Fibroblast of peridontal ligament (primary cell): Measurements from ENCODE around the gene TEPSIN.
"Not testable (repeated sequence)": the region's sequence is repeated elsewhere in the genome, so short reads cannot be mapped to it uniquely, and the experiment has no call there.

Source experiments
- DNase-seq: peaks from one replicate; pipeline ENCODE4 v3.0.0-alpha.2; 2010; ENCODE audit errors: extremely low read depth

The TEPSIN gene

DNA sequence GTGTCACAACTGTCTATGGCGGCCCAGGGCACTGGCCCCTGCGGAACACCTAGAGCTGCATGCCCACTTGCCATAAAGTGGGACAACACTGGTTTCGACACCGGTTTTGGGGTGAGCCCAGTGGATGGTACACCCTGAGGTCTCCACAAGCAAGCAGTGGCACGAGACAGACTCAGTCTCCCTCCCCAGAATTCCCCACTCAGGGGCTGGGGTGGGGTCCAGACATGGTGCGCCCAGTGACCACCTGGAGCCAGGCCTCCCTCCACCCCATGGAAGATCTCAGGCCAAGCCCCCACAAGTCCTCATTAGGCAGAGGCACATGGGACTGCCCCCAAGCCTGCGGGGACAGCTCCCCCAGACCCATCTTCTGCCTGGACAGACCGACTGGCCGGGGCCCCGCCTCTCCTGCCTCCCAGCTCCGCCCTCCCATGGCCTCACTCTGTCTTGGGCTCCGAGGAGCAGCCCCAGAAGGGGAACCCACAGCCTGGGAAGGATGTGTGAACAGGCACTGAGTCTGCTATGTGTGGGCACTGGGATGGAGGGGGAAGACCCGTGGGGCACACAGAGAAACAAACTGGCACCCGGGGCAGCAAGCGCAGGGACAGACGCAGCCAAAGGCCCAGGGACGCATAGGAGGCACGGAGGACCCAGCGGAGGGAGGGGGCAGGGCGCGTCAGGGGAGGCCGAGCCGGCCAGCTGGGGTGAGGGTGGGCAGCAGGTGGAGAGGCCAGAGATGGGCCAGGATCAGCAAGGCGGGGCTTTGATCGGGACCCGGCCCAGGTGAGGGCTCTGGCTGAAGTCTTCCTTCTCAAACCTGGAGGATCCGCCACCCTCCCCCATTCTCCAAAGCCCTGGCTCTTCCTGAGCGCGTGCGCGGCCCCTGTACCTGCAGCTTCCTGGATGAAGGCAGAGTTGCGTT lies 2.8 kb downstream of the TEPSIN start:
- DNase-seq, result no peak

DNA sequence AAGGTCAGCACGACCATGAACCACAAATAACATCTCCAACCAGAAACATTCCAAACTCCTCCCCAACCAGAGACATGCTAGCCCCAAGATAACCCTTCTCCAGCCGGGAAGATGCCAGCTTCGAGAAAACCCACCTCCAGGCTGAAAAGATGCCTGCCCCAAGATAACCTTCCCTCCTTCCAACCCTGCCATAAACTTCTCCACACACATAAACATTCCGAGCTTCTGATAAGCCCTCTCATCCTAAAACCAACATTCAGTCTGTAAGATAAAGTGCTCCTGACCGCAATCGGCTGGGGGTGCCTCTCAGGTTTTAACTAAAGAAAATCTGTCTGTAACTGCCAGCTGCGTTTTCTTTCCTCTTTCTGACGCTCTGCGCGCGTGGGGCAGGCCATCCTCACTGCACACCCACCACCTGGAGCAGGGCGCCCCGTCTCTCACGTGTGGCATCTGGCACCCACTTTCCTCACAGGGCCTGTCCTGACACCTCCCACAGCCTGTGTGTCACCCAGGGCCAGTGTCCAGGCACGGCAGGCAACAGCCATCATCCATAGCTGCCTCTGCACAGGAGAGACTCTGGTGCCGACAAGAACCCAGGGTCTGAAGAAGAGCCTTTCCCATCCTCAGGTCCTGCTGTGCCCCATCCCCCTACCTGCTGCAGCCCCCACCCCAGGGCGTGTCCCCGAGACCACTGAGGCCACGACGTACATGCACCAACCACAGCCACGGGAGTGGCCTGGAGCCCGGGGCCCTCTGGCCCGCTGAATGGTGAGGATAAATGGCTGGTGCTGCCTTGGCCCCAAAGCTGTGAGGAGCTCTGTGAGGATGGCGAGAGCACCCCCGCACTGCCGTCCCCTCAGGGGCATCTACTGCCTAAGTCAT lies 3.7 kb downstream of the TEPSIN start:
- no peak for DNase-seq

DNA sequence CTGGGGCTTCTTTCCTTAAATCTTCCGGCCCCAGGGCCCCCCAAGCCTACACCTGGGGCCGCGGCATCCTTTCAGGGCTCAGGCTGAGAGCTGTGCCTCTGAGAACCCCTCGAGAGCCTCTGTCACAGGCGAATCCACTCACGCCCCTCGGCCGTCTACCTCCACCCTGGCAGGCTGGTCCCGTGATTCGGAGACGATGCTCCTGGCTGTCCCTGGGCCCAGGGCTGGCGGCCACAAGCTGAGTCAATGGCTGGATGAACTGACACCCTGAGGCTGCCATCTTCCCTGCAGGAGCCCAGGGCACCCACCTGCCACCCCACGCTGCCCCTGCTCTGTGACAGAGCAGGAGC lies 4.4 kb downstream of the TEPSIN start:
- DNase-seq, result no peak

DNA sequence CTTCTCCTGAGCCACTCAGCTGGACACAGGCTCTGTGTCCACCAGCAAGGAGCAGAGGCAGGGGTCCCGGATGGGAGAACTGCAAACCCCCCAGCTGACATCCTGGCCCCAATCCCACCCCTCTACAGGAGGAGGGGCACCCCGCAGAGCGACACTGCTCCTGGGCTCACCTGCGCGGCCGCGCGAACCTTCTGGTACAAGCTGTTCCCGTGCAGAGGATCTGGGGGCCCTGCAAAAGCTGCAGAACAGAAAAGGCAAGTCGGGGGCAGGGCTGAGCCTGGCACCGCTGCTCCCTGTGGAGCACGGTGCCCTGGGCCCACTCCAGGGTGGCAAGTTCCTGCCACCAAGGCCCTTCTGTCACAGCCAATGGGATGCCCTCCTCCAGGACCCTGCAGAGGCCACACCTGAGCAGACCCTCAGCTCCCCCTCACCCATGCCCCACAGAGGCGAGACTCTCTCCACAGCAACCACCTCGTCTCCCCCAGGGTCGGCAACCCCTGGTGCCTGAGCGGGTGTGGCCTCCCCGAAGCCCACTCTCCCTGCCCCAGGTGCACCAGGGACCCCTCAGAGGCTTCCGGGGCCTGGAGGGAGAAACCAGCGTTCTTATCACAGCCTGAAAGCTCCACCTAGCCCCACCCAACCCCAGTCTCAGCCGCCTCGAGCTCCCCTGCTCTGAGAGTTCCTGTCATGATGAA lies 4.9 kb downstream of the TEPSIN start:
- DNase-seq, result no peak

DNA sequence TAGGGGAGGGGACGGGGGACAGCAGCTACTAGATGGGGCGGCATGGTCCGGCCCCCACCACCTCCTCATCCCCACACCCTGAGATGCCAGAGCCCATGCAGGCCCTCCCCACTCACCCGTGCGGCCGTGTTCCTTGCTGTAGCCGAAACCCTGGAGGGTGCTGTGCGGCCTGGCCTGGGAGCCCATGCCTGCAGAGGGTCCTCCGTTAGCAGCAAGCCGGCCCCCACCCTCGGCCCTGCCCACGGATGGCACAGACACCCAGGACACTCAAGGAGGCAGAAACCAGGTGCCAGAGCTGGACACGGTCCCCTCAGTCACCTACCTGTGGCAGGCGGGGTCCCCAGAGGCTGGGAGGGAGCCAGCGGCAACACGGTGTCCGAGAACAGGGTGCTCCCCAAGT lies 5.5 kb downstream of the TEPSIN start:
- no peak for DNase-seq

GRCh38 chr17:81232616-81233241 lies 6.1 kb downstream of the TEPSIN start:
- DNase-seq, result no peak

- DNase-seq, result no peak
These were observed 6.9 kb downstream of the TEPSIN start for GRCh38 chr17:81231766-81232581.

DNA sequence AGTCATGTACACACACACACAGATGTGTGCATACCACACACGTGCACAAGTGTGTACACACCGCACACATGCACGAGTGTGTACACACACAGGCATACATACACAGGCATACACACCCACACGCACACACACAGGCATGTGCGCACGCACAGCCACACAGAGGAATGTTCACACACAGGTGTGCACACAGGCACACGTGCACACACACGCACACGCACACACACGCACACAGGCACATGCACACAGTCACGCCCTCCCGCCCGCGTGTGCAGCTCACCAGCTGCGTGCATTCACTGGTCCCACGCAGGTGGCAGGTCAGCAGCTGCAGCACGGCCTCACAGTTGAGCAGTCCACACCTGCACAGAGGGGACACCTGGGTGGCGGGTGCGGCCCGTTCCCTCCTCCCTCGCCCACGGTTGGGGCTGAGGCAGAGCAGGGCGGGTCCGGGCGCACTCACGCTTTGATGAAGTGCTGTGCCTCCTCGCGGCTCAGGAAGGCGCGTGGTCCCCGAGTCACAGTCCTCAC lies 7.7 kb downstream of the TEPSIN start:
- no peak for DNase-seq

GRCh38 chr17:81230043-81230820 lies 8.6 kb downstream of the TEPSIN start:
- no peak for DNase-seq

- DNase-seq, result no peak
These were observed 9.3 kb downstream of the TEPSIN start for GRCh38 chr17:81229666-81229920.

GRCh38 chr17:81228834-81229665 lies 9.8 kb downstream of the TEPSIN start:
- no peak for DNase-seq

DNA sequence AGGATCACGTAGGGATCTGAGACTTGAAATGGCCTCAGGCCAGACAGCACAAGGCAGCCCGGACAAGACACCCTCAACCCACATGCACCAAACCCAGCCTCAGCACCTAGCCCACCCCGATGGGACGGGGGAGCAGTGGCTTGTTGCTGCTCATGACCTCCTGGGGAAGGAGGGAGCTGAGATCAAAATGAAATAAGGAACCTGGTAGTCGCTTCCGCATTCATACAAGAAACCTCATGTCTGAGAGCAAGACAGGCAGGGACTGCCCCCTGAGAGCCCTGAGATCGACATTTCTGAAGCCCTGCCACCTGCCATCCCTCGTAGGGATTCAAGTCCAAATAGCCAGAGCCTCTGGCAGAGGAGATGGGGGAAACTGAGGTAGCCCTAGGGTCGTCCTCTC lies 10.4 kb downstream of the TEPSIN start:
- DNase-seq, result no peak

GRCh38 chr17:81227630-81228029 lies 11.2 kb downstream of the TEPSIN start:
- DNase-seq, result not testable (repeated sequence)

DNA sequence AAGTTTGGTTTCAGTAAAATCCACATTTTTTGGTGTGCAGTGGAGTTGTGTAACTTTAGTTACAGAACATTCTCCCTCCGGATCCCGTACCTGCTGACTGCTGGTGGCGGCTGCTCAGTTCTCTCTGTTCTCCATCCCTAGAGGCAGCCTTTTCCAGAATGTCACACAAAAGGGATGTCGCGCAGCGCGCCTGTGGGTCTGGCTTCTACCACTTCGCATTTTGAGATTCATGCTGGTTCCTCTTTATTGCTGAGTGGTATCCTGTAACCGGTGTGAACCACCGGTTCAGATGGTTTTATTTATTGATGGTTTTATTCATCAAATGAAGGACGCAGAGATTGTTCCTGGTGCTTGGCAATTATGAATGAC lies 15.1 kb downstream of the TEPSIN start:
- no peak for DNase-seq

DNA sequence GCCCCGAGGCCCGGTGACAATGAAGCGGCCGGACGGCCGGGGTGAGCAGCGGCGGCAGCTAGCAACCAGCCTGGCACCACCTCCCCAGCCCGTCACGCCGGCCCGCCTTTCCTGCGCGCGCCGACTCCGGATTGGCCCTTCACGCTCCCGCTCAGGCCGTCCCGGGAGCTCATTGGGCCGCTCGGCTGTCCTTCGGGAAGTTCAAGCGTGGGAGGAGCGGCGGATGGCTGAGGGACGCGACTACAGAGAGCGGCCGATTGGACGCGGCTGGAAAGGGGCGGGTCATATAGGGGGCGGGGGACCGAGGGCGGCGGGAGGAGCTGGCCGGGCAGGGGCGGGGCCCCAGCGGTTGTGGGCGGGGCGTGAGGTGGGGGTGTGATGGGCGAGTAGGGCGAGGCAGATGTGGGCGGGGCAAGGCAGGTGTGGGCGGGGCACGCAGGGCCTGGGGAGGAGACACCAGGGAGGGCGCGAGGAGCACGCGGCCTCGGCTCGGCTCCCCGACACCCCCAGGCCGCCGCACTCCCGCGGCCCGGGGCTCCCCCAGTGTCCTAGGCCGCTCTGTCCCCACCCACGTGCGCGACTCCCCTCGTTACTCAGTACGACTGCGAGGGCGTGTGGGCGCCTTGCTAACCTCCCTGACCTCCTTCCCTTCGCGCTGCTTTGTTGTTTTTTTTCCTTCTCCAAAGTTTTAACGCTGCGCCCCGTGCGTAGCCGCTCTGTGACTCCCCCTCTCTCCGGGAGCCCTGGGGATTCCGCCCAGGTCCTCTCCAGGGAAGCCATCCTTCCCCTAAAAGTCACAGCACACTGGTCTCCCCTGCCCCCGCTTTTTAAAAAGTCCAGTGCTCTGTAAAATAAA lies 15.7 kb downstream of the TEPSIN start, which contains the start of gene CEP131:
TSS of gene CEP131 (minus strand) at position 60 of the 856 bp plus-strand sequence. CDS start 2,909 bp downstream, outside the sequence.
- DNase-seq, result peak; percentile 96

GRCh38 chr17:81222620-81222905 lies 16.3 kb downstream of the TEPSIN start:
- no peak for DNase-seq

DNA sequence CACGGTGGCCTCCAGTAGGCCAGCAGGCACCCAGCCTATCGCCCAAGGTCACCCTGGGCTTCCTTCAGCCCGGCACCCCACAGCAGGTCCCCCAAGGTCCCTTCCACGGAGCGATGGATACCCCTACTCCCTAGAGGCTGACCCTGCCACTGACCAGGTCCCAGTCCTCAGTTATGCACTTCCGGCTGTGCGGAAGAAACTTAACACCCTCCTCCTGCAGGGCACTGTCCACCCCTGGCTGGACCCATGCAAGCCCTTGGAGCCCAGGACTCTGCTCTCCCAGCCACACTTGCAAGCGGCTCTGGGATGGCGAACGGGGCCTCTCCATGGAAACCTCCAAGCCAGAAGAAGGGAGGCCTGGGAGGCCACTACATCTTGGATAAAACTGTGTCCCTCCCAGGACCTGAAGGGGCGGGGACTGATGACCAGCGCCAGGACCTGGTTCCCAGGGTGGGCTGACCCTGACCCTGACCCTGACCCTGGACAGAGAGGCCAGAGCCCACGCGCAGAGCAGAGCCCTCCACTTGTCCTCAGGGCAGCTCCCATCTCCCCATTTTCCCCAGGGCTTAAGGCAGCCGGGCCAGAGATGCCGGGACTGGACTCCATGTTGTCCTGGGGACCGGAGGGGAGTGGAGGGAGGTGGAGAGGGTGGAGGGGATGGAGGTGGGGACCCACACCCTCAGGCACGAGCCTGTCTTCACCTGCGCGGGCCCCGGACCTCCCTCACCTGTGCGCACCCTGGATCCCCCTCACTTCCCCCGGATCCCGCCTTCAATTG lies 16.8 kb downstream of the TEPSIN start:
- no peak for DNase-seq
